ENCODE results near the gene TMPRSS4.

TMPRSS4 gene

DNA sequence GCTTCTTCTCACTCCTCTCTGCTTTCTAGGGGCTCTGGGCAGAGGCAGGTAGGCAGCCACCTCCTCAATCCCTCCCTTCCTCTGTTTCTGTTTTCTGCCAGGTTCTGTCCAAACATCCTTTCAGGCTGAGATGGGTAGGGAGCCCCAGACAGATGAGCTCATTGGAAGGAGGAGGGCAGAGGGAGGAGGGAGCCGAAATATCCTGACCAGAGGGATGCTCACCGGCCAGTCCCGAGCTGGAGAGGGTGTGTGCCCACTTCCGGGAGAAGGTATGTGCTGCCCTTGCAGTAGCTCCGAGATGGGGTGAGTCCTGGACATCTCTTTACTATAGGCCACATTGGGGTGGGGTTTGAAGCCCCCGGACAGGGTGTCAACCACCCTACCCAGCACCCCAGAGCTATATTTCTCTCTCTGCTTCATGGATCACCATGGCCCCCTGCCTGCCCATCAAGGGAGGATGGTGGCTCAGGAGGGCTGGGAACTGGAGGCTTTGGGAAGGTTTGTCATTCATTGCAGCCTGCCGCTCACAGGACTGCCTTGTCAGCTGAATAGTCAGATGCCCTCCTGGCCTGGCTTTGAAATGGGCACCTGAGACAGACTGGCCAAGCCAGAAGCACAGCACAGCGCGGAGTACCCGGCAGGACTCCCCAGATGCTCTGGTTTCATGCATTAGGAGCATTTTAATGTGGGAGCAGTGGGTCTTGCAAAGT is 80.5 kb downstream of the TMPRSS4 start:
- DNase-seq, result no peak

DNA sequence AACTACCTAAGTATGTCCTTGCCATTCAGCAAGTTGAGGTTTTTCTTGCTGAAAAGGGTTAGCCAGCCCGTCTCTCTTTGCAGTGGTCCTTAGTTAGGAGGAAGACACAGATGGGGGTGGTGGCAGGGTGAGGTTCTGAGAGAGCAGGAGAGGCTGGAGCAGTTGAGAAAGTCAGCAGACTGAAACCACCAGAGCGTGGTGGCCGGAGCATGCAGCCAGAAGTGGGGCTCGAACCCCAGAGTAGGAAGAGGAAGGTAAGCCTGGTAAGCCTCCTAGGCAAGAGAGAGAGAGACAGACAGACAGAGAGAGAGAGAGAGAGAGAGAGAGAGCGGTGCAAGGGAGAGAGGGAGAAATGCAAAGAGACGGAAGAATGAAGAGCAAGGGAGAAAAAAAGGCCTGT is 84.9 kb downstream of the TMPRSS4 start:
- DNase-seq, result no peak

DNA sequence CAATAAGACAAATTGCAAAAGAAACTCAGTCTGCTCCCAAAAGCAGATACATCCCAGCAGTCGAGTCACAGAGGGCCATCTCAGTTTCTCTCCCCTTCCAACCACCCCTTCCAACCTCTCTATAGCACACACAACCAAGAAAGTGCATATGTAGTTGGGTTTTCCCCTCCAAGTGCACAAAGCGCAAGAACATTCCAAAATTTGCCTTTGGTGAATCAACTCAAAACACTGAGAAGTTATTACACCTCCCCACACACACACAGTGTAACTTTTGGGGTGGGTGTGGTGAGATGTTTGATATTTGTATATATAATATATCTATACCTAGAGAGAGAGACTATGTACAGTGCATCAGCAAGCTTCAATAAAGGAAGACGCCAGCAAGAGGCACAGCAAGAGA is 86.0 kb downstream of the TMPRSS4 start:
- no peak for DNase-seq

DNA sequence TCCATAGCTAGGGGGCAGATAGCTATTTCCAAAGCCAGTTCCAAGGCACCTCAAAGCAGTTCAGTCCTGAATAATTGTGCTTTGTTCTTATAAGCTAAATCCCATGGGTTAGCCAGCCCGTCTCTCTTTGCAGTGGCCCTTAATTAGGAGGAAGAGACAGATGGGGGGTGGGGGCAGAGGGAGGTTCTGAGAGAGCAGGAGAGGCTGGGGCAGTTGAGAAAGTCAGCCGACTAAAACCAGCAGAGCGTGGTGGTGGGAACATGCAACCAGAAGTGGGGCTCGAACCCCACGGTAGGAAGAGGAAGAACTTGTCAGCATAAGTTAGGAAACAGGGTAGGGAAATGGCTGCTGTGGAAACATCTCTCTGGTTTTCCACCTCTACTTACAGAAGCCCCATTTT is 86.6 kb downstream of the TMPRSS4 start:
- no peak for DNase-seq

DNA sequence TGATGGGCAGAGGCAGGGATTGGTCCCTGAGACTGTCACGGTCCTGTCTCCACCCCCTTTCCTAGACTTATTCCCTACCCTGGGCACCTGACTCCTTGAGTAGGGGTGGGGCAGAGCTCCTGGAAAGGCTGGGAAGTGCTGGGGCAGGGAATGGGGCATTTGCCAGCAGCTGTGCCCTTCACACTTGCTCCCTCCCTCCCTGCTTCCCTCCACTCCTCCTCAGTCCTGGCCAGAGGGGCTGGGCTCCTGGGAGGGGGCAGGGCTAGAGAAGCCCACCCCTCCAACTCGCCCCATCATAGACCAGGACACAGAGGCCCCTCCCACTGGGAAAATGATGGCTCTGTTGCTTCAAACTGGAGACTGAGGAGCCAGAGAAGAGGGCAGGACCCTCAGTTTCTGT is 88.0 kb downstream of the TMPRSS4 start:
- DNase-seq, result no peak

DNA sequence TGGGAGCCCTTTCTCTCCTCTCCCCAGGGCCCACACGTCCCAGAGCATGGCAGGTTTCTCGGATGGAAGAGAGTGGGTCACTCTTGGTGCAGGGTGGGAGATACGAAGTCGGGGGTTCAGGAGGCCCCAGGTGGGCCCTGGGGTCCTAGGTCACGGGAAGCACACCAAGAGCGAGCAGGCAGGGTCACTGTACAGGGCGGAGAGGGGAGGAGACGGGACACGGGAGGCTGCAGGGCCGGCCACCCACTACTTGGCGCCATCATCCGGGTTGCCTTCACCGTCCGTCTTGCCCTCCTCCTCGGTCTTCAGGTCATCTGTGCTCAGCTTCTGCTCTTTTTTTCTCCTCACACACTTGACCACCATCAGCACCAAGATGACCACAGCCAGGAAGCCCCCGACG is 89.8 kb downstream of the TMPRSS4 start:
- DNase-seq, result no peak

DNA sequence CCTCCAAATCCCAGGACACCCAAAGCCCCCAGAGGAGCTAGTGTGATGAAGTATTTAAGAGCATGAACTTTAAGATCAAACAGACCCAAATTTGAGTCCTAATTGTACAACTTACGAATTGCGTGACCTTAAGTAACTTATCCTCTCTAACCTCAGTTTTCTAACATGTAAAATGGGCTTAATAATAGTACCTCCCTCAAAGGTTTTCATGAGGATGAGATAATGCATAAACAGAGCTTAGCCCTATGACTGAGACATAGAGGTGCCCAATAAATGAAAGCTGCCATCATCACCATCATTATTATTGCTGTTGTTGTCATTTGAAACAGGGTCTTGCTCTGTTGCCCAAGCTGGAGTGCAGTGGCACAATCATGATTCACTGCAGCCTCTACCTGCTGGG is 90.4 kb downstream of the TMPRSS4 start:
- DNase-seq, result no peak

DNA sequence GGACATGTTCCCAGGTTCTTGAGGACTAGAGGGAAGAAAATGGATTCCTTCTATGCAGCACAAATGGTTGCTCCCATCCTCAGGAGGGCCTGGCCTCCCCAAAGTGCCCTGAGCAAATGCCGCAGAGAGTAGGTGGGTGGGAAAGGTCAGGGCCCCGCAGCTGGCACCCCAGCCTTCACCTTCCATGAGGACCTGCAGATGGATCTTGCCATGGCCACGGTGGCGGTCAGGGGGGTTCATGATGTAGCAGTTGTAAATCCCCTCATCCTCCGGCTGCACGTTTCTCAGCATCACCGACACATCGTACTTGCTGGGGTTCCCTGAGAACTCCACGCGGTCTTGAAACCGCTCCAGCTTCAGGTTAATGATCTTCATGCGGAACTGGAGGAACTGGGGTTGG is 91.0 kb downstream of the TMPRSS4 start:
- no peak for DNase-seq

DNA sequence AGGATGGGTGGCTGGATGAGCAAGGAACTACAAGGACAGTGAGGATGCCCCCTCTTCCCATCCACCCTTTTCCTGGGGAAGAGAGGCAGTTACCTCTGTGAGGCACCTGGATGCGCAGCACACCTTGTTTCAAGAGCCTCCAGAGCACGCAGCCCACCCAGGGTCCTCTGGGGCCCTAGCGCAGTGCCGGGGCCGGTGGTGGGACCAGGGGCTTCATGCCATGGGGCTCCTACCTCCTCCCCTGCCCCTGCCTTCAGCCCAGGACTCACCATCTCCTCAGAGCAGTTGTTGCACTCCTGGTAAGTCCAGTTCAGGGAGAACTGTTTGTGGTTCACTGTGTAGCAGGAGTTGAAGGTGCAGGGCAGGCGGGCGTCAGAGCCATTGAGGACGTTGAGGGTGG is 91.4 kb downstream of the TMPRSS4 start:
- DNase-seq, result no peak

DNA sequence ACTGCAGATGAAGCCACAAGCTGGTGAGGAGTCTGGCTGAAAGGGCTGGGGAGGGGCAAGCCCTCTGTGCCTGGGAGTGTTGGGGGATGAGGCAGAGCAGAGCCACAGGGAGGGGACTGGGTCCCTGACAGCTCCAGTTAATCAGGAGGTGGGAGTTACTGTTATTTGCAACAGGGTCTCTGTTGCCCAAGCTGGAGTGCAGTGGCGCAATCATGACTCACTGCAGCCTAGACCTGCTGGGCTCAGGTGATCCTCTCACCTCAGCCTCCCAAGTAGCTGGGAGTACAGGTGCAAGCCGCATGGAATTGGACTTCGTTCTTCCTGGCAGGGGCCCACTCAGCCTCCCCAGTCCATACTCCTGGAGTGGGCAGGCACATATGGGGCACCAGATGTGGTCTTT is 91.9 kb downstream of the TMPRSS4 start:
- no peak for DNase-seq

DNA sequence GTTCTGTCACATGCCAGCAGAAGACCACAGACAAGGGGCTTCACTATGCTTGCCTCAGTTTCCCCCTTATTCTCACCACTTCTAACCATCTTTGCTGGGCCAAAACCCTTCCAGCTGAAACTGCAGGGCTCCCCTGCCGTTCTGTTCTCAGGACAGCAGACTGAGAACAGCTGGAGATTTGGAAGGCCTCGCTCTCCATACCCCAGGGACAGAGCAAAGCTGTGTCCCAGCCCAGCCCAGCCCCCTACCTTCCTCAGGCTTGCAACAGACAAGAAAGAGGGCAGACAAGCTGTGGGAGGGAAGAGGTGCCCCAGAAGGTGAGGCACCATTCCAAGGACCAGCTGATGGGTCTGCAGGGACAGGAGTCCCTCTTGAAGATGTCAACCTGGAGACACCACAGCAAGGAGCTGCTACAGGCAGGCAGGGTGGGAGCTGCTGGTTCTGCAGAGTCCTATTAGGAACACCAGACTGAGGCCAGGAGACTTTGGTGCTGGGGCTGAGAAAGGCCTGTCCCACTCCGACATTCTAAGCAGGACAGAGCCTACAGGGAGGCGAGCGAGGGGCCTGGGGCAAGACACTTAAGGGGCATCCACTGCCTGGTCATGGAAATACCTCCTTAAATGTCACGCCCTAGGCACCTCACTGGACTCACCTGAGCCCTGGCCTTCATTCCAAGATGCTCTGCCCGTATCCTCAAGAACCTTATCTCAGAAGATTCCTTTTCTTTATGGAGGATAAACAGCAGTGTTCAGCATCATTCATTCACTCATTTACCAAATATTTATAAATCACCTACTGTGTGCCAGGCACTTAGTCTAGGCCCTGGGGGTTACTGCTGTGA is 92.6 kb downstream of the TMPRSS4 start:
- no peak for DNase-seq

DNA sequence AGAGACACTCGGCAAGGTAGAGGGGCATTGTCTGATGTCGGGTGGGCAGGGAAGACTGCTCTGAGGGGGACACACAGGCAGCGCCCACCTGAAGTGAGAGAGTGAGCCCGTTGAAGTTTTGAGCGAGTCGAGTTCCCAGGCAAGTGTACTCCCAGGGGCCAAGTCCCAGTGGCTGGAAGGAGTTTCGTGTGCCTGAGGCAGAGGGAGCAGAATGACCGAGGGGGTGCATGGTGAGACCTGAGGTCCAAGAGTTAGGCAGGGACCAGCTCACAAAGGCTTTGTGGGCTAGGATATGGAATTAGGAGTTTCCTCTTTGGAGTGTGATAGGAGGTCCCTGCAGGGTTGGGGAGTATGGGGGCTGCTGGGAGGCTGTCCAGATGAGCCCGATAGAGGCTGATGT is 93.4 kb downstream of the TMPRSS4 start:
- DNase-seq, result no peak

DNA sequence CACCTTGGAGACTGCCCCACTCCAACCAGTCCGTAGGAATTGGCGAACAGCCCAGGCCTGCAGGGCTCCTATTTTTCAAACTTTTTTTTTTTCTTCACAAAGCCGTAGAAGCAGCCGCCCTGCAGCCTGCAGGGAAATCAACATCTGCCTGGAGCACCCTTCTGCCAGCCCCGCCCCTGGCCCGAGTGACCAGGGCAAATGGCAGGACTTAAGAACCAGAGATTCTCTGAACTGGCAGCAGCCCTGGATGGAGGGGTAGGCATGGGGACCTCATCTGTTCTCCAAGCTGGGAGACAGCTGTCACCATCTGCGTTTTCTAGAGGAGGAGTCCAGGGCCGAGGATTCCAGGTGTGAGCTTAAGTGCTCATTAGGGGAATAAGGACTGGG is 94.0 kb downstream of the TMPRSS4 start:
- DNase-seq, result no peak
